K562 (cell line): ENCODE data around the gene DIP2C. TPM values are rescaled to one million over a fixed set of nuclear protein-coding genes. Genes with fewer than 3 reads are reported as not detected.

Experiments
- ATAC-seq: fragments of 200-7000 bp; cut with Tn5 transposase; 3 replicates; pipeline ENCODE4 v1.9.1; 2020; ENCODE audit warnings: moderate library complexity
- BruUV-seq: library from RNA; stranded (reverse); fragments of 400-500 nt; replicated peaks from 2 replicates; lab custom pipeline; 2021; lab: Mats Ljungman, UMichigan
- CTCF ChIA-PET: fragments of 300-600 bp; formaldehyde crosslinking; extraction: SDS; loops from one replicate; lab custom pipeline; 2021; ENCODE audit warnings: low intra/inter-chr PET ratio; lab: Yijun Ruan, JAX
- POLR2A ChIA-PET: fragments of 300-600, 350-650 bp; sonication (Branson Sonifier 250); formaldehyde crosslinking; extraction: SDS; loops from one replicate; lab custom pipeline; 2021; ENCODE audit warnings: antibody characterized with exemption, inconsistent platforms; lab: Yijun Ruan, JAX
- DNase-seq, 4 experiments: peaks; one replicate each; pipeline versions ENCODE4 v3.0.0 to v3.0.0-alpha.2; 2011 to 2018; ENCODE audit warnings: low spot score in 3 of 4, mixed read lengths in 3 of 4; ENCODE audit errors: extremely low read depth in 1 of 4
- FAIRE-seq: peaks from 2 replicates; lab custom pipeline; 2011; peaks lifted over from hg19 to GRCh38; lab: Jason Lieb, UNC
- H2AFZ ChIP-seq: 2 replicates; pipeline ENCODE4 v1.6.0; 2011; ENCODE audit warnings: low read depth, low read length, control low read depth, inconsistent platforms
- H3K27ac ChIP-seq: fragments of 200-600 bp; 3 replicates; pipeline ENCODE4 v1.8.0; 2011; ENCODE audit warnings: low read depth, mild to moderate bottlenecking, control low read depth, inconsistent platforms, low read length, moderate library complexity, mixed read lengths; ENCODE audit errors: extremely low read depth
- H3K27me3 ChIP-seq, 2 experiments: fragments of 300-600 bp in 1 of 2; 2 replicates in 1 of 2; 3 replicates in 1 of 2; pipeline versions ENCODE4 v1.6.0 to v1.8.0; 2011; ENCODE audit warnings: inconsistent platforms in 2 of 2, low read length in 2 of 2, mild to moderate bottlenecking in 1 of 2, mixed read lengths in 1 of 2, moderate library complexity in 1 of 2; ENCODE audit not compliant: control insufficient read depth in 2 of 2, insufficient read depth in 2 of 2
- H3K36me3 ChIP-seq: fragments of 300-600 bp; 3 replicates; pipeline ENCODE4 v1.8.0; 2011; ENCODE audit warnings: mild to moderate bottlenecking, low read length, inconsistent platforms; ENCODE audit not compliant: control insufficient read depth, insufficient read depth
- H3K4me1 ChIP-seq, 2 experiments: fragments of 200-600 bp in 1 of 2; replicated peaks in 1 of 2; 2 replicates in 1 of 2; 3 replicates in 1 of 2; pipeline versions ENCODE4 v1.5.1 to v1.8.0; 2011; ENCODE audit warnings: inconsistent platforms in 2 of 2, low read length in 2 of 2, mild to moderate bottlenecking in 1 of 2, mixed read lengths in 1 of 2, moderate library complexity in 1 of 2; ENCODE audit not compliant: control insufficient read depth in 2 of 2, insufficient read depth in 2 of 2
- H3K4me2 ChIP-seq: 2 replicates; pipeline ENCODE4 v1.6.1; 2011; ENCODE audit warnings: low read length, control low read depth, inconsistent platforms, mixed read lengths; ENCODE audit not compliant: insufficient read depth
- H3K4me3 ChIP-seq: fragments of 200-600 bp; sonication (generic), shearing (Covaris generic); 2 replicates; pipeline ENCODE4 v1.5.1; 2016; ENCODE audit warnings: control low read depth, inconsistent platforms
- H3K79me2 ChIP-seq: fragments of 200-600 bp; 3 replicates; pipeline ENCODE4 v1.8.0; 2011; ENCODE audit warnings: low read length, inconsistent platforms; ENCODE audit not compliant: control insufficient read depth, insufficient read depth
- H3K9ac ChIP-seq, 2 experiments: 2 replicates each; pipeline versions ENCODE4 v1.6.0 to v1.6.1; 2011; ENCODE audit warnings: low read depth in 2 of 2, low read length in 2 of 2, control low read depth in 1 of 2, inconsistent platforms in 1 of 2, mild to moderate bottlenecking in 1 of 2, mixed read lengths in 1 of 2; ENCODE audit not compliant: insufficient read depth in 1 of 2
- H3K9me1 ChIP-seq: one replicate; pipeline ENCODE4 v1.6.0; 2011; ENCODE audit warnings: inconsistent platforms, mild to moderate bottlenecking, low read length, moderate library complexity; ENCODE audit not compliant: control insufficient read depth, insufficient read depth
- H3K9me3 ChIP-seq: replicated peaks from 2 replicates; pipeline ENCODE4 v1.5.1; 2011; ENCODE audit warnings: low read depth, low read length, inconsistent platforms; ENCODE audit not compliant: control insufficient read depth, insufficient read depth
- H4K20me1 ChIP-seq: replicated peaks from 2 replicates; pipeline ENCODE4 v1.6.1; 2011; ENCODE audit warnings: low read length, inconsistent platforms, mixed read lengths; ENCODE audit not compliant: control insufficient read depth, insufficient read depth
- HMGN3 ChIP-seq: IDR thresholded peaks from 2 replicates; pipeline ENCODE4 v1.6.1; 2011; ENCODE audit warnings: borderline replicate concordance, low read depth, mild to moderate bottlenecking, mixed read lengths, low read length; ENCODE audit not compliant: insufficient read length; ENCODE audit errors: extremely low read depth
- SRSF3 ChIP-seq: fragments of 200-400 bp; formaldehyde crosslinking; IDR thresholded peaks from 2 replicates; pipeline ENCODE4 v1.6.1; 2016; ENCODE audit warnings: mild to moderate bottlenecking, low read length, moderate library complexity; ENCODE audit not compliant: insufficient read depth
- ZNF586 ChIP-seq: fragments of 450-650 bp; formaldehyde crosslinking; conservative IDR thresholded peaks from 2 replicates; pipeline ENCODE4 v1.4.0; 2020; ENCODE audit warnings: mild to moderate bottlenecking, moderate library complexity
- WGBS: fragments of 100-300 bp; shearing (Covaris generic); methylation state at CpG from one replicate; pipeline ENCODE4 v1.1.6; 2016; ENCODE audit warnings: low coverage, mixed read lengths; ENCODE audit not compliant: insufficient coverage; ENCODE audit errors: missing lambda C conversion rate; 5-methylcytosine and 5-hydroxymethylcytosine counted together
- in situ Hi-C: fragments of 300-500 bp; cut with MboI; formaldehyde crosslinking; loops from 4 replicates; pipeline ENCODE4 v1.15.0; 2018; ENCODE audit warnings: inconsistent platforms, mixed read lengths
- intact Hi-C: fragments of 100-400 bp; cut with micrococcal nuclease; formaldehyde crosslinking; loops from 2 replicates; pipeline ENCODE4 v1.14.2; 2022
- polyA plus RNA-seq, 8 experiments: library from polyadenylated mRNA; depleted of rRNA in 4 of 8; stranded (reverse) in 5 of 8; unstranded in 3 of 8; fragments of >200 nt; fragmentation: Nextera tagmentation in 2 of 8; fragmentation: Illumina TruSeq in 1 of 8; extraction: Ambion mirVana in 2 of 8; extraction: Trizol in 1 of 8; gene quantifications; 2 replicates each; pipeline versions ENCODE4 v1.2.1 to v1.2.3, GENCODE V29; 2011 to 2014; ENCODE audit warnings: inconsistent platforms in 1 of 8, missing spikeins in 1 of 8
- total RNA-seq, 7 experiments: library from RNA; depleted of rRNA in 6 of 7; stranded (reverse); fragments of >200 nt in 6 of 7; fragmentation: Illumina TruSeq in 2 of 7; extraction: Trizol in 2 of 7; gene quantifications; 2 replicates each; pipeline versions ENCODE4 v1.2.1 to v1.2.3, GENCODE V29; 2011 to 2021; ENCODE audit warnings: low replicate concordance in 1 of 7
- TF ChIP-seq, protein P1 (sequence below), 2 experiments: fragments of 450-650 bp in 1 of 2; sonication (generic) in 1 of 2; formaldehyde crosslinking; conservative IDR thresholded peaks; 2 replicates each; pipeline versions ENCODE4 v1.4.0 to v1.8.1; 2020 to 2022; ENCODE audit warnings: mild to moderate bottlenecking in 1 of 2, missing genetic modification reagents in 1 of 2

Gene DIP2C
- total and polyA plus RNA-seq, 9 of the 15 experiments (the other 6 are each of a cell fraction or from before 2014, with no cell fraction given) = 0.01 TPM; not detected in 8

GRCh38 chr10:707861-708260, 18.4 kb upstream of the DIP2C start:
- CTCF ChIA-PET = no interaction called here
- no peaks in the 10 kb centered on the region for H3K9me3 ChIP-seq
- TF ChIP-seq HMGN3 (no peak), ZNF586 (CRISPR knock-in tag) (no peak)
- TF ChIP-seq, protein P1, sequence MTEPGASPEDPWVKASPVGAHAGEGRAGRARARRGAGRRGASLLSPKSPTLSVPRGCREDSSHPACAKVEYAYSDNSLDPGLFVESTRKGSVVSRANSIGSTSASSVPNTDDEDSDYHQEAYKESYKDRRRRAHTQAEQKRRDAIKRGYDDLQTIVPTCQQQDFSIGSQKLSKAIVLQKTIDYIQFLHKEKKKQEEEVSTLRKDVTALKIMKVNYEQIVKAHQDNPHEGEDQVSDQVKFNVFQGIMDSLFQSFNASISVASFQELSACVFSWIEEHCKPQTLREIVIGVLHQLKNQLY (CRISPR knock-in tag; conservative IDR thresholded peaks at IDR 0.05) = no peak
- TF ChIP-seq, all 486 proteins: peak for 0
- H3K36me3 ChIP-seq = no peaks in the 10 kb centered on the region
- H3K27ac ChIP-seq = no peak overlapping the region
- no peaks in the 10 kb centered on the region; a peak in 1 of 5 replicates for H3K27me3 ChIP-seq
- no peak overlapping the region for H3K4me2 ChIP-seq
- ATAC-seq (no peak), FAIRE-seq (no peak), DNase-seq (no peak)
- H3K79me2 ChIP-seq = no peaks in the 10 kb centered on the region
- BruUV-seq = no TSS peak
- no peak overlapping the region for H3K4me3 ChIP-seq
- 0% methylated on average over 1 of the region's 1 CpG for WGBS
- no peaks in the 10 kb centered on the region for H4K20me1 ChIP-seq
- no peak overlapping the region for H2AFZ ChIP-seq
- no peaks in the 10 kb centered on the region for H3K9me1 ChIP-seq
- H3K4me1 ChIP-seq = no peaks in the 10 kb centered on the region
- in situ Hi-C loops (no loop called here), intact Hi-C loops (no loop called here)
- H3K9ac ChIP-seq = no peak overlapping the region
- POLR2A ChIA-PET = no interaction called here

GRCh38 chr10:707456-707855, 18.0 kb upstream of the DIP2C start:
- POLR2A ChIA-PET = no interaction called here
- H3K27ac ChIP-seq = no peak overlapping the region
- BruUV-seq = no TSS peak
- H4K20me1 ChIP-seq = no peaks in the 10 kb centered on the region
- intact Hi-C loops = no loop called here
- no peak overlapping the region for H2AFZ ChIP-seq
- H3K4me2 ChIP-seq = no peak overlapping the region
- no peaks in the 10 kb centered on the region for H3K4me1 ChIP-seq
- no peaks in the 10 kb centered on the region for H3K9me3 ChIP-seq
- ATAC-seq (no peak), FAIRE-seq (no peak), DNase-seq (no peak)
- no peak overlapping the region for H3K4me3 ChIP-seq
- CTCF ChIA-PET = no interaction called here
- no peaks in the 10 kb centered on the region for H3K9me1 ChIP-seq
- no peak overlapping the region for H3K9ac ChIP-seq
- no peaks in the 10 kb centered on the region for H3K36me3 ChIP-seq
- no peaks in the 10 kb centered on the region for H3K79me2 ChIP-seq
- in situ Hi-C loops = no loop called here
- H3K27me3 ChIP-seq = no peaks in the 10 kb centered on the region; a peak in 1 of 5 replicates
- 0% methylated on average over 1 of the region's 1 CpG for WGBS
- TF ChIP-seq SRSF3 = no peak
